Stomach smooth muscle (tissue), 2 donors: Measurements from ENCODE around the gene TBC1D9B.

ENCODE experiments used
- H3K27ac ChIP-seq: one replicate; pipeline ENCODE4 v1.7.0; 2013; ENCODE audit warnings: mild to moderate bottlenecking, low read length, inconsistent platforms
- H3K27me3 ChIP-seq, 2 donors: one replicate each; pipeline ENCODE4 v1.7.0; 2013; ENCODE audit warnings: low read length in 2 of 2; ENCODE audit not compliant: insufficient read depth in 2 of 2, control insufficient read depth in 1 of 2
- H3K36me3 ChIP-seq, 2 donors: one replicate each; pipeline ENCODE4 v1.7.0; 2013; ENCODE audit warnings: low read length in 2 of 2; ENCODE audit not compliant: control insufficient read depth in 2 of 2, insufficient read depth in 2 of 2
- H3K4me1 ChIP-seq: one replicate; pipeline ENCODE4 v1.7.0; 2013; ENCODE audit warnings: low read length; ENCODE audit not compliant: control insufficient read depth, insufficient read depth
- H3K4me3 ChIP-seq, 2 donors: one replicate each; pipeline ENCODE4 v1.7.0; 2013; ENCODE audit warnings: low read length in 2 of 2
- H3K9ac ChIP-seq, 2 donors: one replicate each; pipeline ENCODE4 v1.7.0; 2013; ENCODE audit warnings: low read length in 2 of 2, mild to moderate bottlenecking in 1 of 2
- H3K9me3 ChIP-seq, 2 donors: one replicate each; pipeline ENCODE4 v1.7.0; 2013; ENCODE audit warnings: low read length in 2 of 2; ENCODE audit not compliant: control insufficient read depth in 2 of 2
- donor health status: healthy.
- donor health status: Pancreatic carcinoma.

Gene TBC1D9B

DNA sequence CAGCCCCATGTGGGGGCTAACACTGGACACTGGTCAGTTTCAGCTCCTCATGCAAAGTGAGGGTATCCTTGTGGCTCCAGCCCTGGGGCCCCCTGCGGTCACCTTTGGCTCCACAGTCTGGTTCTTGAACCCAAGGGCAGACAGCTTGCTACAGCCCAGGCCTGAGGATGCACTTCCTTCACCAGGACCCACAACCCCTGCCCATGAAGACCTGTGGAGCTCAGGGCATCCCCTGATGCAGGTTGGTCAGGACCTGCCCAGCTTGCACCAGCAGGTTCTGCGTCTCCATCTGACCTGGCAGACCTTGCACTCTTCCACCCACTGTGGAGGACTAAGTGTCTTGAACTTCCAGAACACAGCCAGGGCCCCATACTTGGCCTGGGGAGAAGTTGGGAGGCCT is 45.4 kb downstream of the TBC1D9B start:
- H3K4me1 ChIP-seq: peaks cover 13% of the 10 kb centered on the region
- H3K9me3 ChIP-seq: peaks cover 0 to 3% of the 10 kb centered on the region in 2 donors
- no peak overlapping the region for H3K4me3 ChIP-seq
- H3K27me3 ChIP-seq: no peaks in the 10 kb centered on the region
- H3K36me3 ChIP-seq: peaks cover 21 to 37% of the 10 kb centered on the region in 2 donors
- H3K27ac ChIP-seq: no peak overlapping the region
- H3K9ac ChIP-seq: no peak overlapping the region

GRCh38 chr5:179860301-179860700 is 47.4 kb downstream of the TBC1D9B start:
- H3K27ac ChIP-seq: no peak overlapping the region
- H3K9me3 ChIP-seq: peaks cover 0 to 3% of the 10 kb centered on the region in 2 donors
- H3K27me3 ChIP-seq: no peaks in the 10 kb centered on the region
- H3K4me1 ChIP-seq: peaks cover 14% of the 10 kb centered on the region
- H3K9ac ChIP-seq: no peak overlapping the region
- no peak overlapping the region for H3K4me3 ChIP-seq
- H3K36me3 ChIP-seq: peaks cover 21 to 28% of the 10 kb centered on the region in 2 donors

DNA sequence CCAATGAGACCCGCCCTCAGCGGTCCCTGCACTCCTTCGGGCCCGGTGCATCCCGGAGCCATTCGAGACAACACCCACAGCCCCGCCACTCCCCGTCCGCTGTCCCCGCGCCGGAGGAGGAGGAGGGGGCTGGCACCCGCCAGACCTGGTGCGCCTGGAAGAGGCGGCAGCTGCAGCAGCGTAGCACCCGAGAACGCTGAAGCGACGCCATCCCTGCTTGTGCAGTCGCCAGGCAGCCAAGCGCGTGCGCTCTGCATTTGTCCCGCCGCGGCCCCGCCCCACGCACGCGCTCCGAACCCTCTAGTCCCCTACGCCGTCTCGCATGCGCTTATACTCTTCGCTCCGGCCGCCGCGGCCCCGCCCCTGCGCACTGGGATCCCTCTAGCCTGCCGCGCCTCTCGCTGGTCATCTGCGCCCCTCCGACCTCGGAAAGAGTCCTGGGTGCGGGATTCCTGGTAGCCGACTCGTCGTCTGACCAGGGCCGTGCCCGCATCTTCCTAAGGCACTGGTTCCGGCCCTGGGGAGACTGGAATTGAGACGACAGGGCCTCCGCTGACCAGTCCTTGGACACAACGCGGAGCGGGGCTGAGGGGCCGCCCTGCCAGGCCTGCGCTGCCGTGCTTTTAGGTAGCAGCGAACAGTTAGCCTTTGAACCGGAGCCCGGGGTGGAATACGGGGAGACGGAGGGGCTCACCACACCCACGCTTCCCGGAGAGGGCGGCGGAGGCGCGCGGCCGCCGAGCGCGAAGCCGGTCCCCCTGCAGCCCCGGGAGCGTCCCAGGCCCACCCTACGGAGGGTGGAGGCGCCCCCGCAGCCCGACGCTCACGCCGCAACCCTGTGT is 48.9 kb downstream of the TBC1D9B start, which contains the start of gene MRNIP:
Gene MRNIP (minus strand): TSS at position 232 of the 842 bp plus-strand sequence. CDS start 21 bp downstream, at position 211.
- Histone ChIP-seq H3K4me3 (peak within 1 kb of the TSS; percentile 96 to 97), H3K36me3 (peaks cover 12 to 15% of the 10 kb centered on the region in 2 donors), H3K9ac (peak within 1 kb of the TSS; percentile 88 to 92), H3K27me3 (no peaks in the 10 kb centered on the region), H3K27ac (peak within 1 kb of the TSS; percentile 84), H3K9me3 (peaks cover 0 to 3% of the 10 kb centered on the region in 2 donors), H3K4me1 (peaks cover 14% of the 10 kb centered on the region)

DNA sequence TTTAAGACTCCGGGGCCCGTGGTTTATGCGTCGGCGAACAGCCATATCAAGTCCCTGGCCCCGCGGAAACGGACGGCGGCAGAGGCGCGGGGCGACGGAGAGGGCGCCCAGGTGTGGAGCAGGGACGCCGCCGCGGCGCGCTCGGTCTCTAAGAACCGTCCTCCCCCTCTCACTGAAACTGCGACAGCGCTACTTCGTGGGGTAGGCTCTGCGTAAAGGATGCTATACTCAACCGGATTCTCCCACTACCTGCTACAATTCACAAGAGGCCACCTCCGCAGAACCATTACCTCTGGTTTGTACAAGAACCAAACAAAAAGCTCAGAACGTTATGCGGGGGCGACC is 49.5 kb downstream of the TBC1D9B start:
- Histone ChIP-seq H3K27me3 (no peaks in the 10 kb centered on the region), H3K4me1 (peaks cover 14% of the 10 kb centered on the region), H3K9me3 (peaks cover 0 to 3% of the 10 kb centered on the region in 2 donors), H3K36me3 (peaks cover 9 to 10% of the 10 kb centered on the region in 2 donors), H3K9ac (peak overlapping the region; percentile 43 to 92), H3K27ac (no peak overlapping the region), H3K4me3 (peak overlapping the region; percentile 96 to 97)

- Histone ChIP-seq H3K27ac (no peak overlapping the region), H3K4me1 (peaks cover 7% of the 10 kb centered on the region), H3K9ac (no peak overlapping the region), H3K36me3 (peaks cover 27 to 29% of the 10 kb centered on the region in 2 donors), H3K9me3 (no peaks in the 10 kb centered on the region), H3K27me3 (no peaks in the 10 kb centered on the region), H3K4me3 (no peak overlapping the region)
Measured at GRCh38 chr5:179854356-179854755, 53.3 kb downstream of the TBC1D9B start.

DNA sequence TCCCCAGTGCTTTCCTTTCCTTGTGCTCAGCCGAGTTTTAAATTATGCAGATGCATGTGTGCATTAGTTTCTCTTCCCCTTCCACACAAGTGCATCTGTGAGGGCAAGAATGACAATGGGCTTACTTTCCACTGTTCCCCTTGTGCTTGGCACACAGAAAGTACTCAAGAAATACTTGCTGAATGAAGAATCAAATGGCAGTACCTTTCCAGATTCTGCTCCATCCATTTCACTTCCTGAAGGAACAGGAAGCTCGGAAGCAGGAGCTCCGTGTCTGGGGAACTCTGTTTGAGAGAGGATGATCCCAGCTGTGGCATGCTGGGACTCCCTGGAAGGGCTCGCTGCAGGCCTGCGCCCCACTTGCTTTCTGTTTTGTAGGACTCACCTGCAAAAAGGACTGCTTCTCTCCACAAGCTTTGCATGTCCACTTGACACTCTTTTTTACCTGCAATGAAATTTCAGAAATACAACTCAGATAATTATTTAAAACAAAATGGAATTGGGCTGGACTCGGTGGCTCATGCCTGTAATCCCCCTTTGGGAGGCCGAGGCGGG is 54.6 kb downstream of the TBC1D9B start:
- peaks cover 4% of the 10 kb centered on the region for H3K4me1 ChIP-seq
- H3K27me3 ChIP-seq: no peaks in the 10 kb centered on the region
- H3K36me3 ChIP-seq: peaks cover 35 to 36% of the 10 kb centered on the region in 2 donors
- no peak overlapping the region for H3K27ac ChIP-seq
- H3K4me3 ChIP-seq: no peak overlapping the region
- no peaks in the 10 kb centered on the region for H3K9me3 ChIP-seq
- H3K9ac ChIP-seq: no peak overlapping the region

DNA sequence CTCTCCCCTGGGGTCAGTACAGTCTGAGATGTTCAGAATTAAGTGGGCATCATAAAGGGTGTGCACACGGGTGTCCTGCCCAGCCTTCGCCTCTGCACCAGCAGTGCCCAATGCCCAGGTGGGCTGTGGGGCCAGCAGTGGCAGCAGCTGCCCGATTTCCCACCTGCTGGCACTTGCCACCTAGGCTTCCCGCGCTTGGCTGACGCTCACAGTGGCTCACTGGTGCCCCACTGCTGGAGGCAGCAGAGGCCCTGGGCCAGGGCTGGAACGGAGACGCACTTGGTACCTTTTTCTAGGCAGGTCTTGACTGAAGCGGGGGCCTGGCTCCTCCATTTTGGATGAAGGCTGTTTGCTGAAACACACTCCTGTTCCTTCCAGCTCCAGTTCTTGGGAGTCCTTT is 66.1 kb downstream of the TBC1D9B start:
- H3K4me3 ChIP-seq: no peak overlapping the region
- H3K27me3 ChIP-seq: no peaks in the 10 kb centered on the region
- H3K4me1 ChIP-seq: peaks cover 2% of the 10 kb centered on the region
- peaks cover 34 to 48% of the 10 kb centered on the region in 2 donors for H3K36me3 ChIP-seq
- H3K9me3 ChIP-seq: no peaks in the 10 kb centered on the region
- H3K27ac ChIP-seq: no peak overlapping the region
- no peak overlapping the region for H3K9ac ChIP-seq

DNA sequence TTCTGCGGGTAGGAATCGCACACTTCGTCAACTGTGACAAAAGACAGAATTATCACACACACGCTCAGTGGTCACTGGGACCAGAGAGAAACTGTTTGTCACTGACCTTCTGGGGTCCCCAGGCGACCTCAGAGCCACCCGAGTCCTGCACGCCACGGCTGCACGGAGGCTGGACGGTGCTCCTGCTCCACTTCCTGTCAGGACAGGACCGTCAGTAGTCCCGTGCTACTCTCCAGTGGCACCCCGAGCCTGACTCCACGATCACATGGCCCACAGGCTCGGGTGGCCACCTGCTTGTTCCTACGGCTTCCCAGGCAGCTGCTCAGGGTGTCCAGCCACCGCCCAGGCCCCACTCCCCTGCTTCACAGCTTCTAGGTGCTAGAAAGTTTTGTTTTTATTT is 66.9 kb downstream of the TBC1D9B start:
- no peak overlapping the region for H3K9ac ChIP-seq
- H3K36me3 ChIP-seq: peaks cover 36 to 53% of the 10 kb centered on the region in 2 donors

DNA sequence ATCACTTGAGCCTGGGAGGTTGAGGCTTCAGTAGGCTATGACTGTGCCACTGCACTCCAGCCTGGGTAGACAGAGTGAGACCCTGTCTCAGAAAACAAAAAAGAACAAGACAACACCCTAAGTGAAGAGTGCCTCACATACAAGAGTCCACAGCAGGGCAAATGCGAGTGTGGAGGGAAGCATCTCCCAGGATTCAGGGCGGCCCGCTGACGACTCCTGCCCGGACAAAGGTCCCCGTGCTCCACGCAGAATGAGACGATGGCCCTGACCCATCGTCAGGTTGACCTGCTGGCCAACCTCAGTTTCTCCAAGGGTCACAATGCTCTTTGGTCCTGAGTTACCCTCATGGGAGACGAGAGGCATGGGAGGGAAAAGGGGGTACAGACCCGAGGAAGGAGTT is 67.4 kb downstream of the TBC1D9B start:
- H3K36me3 ChIP-seq: peaks cover 35 to 53% of the 10 kb centered on the region in 2 donors
- no peaks in the 10 kb centered on the region for H3K9me3 ChIP-seq
- H3K4me1 ChIP-seq: peaks cover 7% of the 10 kb centered on the region
- no peak overlapping the region for H3K4me3 ChIP-seq
- no peak overlapping the region for H3K9ac ChIP-seq
- H3K27ac ChIP-seq: no peak overlapping the region
- H3K27me3 ChIP-seq: no peaks in the 10 kb centered on the region

More for the DNA sequence above, 66.9 kb downstream of the TBC1D9B start:
- no peak overlapping the region for H3K27ac ChIP-seq
- no peaks in the 10 kb centered on the region for H3K9me3 ChIP-seq
- peaks cover 7% of the 10 kb centered on the region for H3K4me1 ChIP-seq
- H3K4me3 ChIP-seq: no peak overlapping the region
- no peaks in the 10 kb centered on the region for H3K27me3 ChIP-seq

DNA sequence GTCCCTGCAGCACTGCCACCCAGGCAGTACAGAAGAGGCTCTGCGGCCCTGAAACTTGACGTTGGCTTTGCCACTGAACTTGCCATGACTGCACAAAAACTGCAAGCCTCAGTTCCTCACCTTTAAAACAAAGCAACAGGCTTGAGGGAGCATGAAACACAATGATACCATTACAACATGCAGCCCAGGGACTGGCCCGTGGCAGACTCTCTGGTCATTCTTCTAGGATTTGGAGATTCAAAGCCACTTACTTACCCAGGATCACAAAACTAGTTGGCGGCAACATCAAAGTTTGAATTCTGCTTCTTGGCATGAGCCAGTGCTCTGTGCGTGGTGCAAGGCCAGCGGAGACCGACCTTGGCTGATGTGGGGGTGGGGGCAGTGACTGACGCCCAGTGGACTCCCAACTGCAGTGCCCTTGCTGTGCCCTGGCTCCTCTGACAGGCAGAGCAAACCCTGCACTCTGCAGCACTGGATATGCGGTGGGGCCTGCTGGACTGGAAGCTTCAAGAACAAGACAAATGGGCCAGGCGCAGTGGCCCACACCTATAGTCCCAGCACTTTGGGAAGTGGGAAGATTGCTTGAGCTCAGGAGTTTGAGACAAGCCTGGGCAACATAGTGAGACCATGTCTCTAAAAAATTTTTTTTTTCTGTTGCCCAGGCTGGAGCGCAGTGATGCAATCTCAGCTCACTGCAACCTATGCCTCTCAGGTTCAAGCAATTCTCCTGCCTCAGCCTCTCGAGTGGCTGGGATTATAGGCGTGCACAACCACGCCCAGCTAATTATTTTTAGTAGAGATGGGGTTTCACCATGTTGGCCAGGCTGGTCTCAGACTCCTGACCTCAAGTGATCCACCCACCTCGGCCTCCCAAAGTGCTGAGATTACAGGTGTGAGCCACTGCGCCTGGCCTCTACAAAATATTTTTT is 68.1 kb downstream of the TBC1D9B start:
- Histone ChIP-seq H3K4me3 (no peak overlapping the region), H3K36me3 (peaks cover 35 to 53% of the 10 kb centered on the region in 2 donors), H3K9me3 (no peaks in the 10 kb centered on the region), H3K9ac (no peak overlapping the region), H3K4me1 (peaks cover 7% of the 10 kb centered on the region), H3K27ac (no peak overlapping the region), H3K27me3 (no peaks in the 10 kb centered on the region)
